CD4-positive, alpha-beta T cell treated with Interleukin-6 for 4 hours (primary cell): ENCODE results near the gene DMBX1.
A peak's percentile ranks its signal among the peaks of the same experiment; 100 is the strongest.

Experiments
- DNase-seq: peaks from one replicate; pipeline ENCODE4 v3.0.0-alpha.2; 2020; ENCODE audit warnings: mixed read lengths

DMBX1 gene

DNA sequence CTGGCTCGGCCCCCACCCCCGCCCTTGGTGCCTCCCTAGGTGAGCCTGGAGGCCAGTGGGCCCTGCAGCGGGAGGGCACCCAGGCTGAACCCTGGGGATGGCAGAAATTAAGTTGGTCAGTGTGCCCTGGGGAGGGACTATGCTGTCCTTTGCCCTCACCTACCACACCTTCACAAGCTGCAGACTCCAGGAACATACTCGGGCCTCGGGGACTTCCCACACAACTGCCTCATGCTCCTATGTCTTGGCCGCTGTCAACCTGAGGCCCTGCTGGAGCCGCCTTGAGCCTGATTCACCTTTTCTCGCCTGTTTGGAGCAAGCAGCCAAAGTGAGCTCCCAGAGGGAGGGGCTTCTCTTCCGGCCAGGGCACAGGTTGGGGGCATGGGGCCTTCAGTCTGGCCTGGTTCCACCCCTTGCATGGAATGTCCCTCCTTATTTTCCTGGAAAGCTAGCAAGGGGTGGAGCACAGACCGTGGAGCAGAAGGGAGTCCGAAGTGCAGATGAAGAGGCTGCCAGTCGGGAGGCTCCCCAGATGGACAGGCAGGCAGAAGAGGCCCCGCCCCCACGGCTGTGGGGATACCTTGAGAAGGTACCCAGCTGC is 37.2 kb downstream of the DMBX1 start:
- no peak for DNase-seq

DNA sequence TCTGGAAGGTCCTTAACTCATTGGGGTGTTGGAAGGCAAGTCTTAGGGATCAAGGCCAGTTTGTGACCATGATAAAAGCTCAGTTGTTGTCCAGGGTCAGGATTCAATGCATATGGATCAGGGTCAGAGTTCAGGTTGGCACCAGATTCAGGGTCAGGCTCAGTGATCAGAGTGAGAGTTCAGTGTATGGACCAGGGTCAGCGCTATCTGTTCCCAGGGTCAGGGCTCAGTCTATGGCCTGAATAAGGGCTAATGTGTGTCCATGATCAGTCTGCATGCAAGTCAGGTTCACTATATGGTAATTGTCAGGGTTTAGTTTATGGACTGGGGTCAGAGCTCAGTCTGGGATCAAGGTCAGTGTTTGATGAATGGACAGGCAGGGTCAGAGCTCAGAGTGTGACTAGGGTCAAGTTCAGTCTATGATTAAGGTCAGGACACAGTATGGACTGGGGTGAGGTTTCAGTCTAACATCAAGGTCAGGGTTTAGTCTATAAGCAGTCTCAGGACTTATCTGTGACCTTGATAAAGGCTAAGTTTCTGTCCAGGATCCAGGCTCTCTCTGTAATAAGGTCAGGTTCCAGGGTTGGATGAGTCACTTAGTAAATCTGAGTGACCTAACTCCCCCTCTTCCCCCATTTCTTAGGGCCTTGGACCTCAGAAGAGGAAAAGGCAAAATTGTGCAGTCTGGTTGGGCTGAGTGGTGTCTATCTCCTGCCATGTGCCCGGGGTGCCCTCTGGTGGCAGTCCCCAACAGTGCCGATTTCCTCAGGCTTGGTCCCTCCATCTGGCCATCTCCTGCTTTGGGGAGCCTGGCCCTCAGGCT is 38.0 kb downstream of the DMBX1 start:
- peak; percentile 73 for DNase-seq

DNA sequence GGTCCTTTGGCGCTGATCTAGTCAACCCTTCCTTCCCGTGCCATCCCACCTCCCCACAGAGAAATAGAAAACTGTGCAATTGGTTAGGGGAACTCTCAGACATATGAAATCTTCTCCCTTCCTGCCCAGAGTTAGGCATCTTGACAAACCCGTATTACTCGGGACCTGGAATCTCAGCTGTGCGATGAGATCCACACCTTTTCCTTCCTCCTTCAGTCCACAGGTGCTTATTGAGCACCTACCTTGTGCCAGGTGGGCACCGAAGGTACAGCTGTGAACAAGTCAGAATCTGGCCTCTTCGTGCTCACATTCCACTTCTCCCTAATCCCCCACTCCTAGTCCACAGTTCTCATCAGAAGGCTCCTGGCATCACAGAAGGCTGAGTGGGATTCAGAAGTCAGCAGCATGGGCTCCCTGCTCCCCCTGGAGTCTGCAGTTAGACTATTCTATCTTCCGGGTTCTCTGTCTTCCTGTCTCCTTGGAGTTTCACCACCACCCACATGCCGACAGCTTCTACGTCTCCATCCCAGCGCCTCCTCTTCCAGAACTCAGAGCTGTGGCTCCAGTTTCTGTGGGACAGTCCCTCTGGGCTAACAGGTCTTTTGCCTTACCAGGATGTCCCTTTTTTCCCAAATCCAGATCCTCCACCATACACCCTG is 38.8 kb downstream of the DMBX1 start:
- no peak for DNase-seq

DNA sequence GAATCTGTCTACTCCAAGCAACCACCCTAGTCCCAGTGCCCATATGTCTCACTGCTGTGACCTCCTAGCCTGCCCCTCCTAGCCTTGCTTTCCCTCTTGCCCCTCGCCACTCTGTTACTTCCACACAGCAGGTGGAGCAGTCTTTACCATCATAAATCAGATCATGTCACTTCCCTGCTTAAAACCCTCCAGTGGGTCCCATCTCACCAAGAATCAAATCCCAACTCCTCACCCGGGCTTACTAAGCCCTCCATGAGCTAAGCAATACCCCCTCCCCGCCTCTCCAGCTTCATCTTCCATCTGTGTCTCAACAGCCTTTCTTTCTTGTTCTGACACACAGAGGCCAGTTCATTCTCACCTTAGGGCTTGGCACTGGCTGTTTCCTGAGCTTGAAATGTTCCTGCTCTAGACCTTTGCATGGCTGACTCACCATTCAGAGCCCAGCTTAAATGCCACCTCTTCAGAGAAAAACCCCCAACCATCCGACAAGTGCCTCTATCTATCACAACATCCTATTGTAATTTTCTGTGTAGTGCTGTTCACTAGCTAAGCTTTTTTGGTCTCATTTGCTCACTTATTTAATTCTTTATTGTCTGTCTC is 39.5 kb downstream of the DMBX1 start:
- DNase-seq: no peak

DNA sequence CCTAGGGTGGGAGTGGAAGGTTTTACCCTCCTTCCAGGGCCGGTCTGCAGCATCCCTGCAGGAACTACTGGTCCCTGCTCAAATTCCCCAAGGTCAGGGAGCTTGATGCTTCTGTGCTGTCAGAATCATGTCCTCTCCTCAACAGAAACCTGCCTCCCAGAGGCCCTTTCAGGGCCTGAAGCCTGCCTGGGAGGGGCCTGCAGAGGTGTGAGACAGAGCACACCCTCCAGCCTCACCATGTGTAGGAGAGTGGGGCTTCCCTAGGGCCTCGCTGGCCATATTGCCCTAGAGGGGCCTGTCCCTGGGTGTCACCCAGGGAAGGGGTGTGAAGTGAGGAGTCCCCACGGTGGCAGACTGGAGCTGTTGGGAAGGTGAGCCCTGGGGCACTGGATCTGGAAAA is 40.7 kb downstream of the DMBX1 start:
- DNase-seq: no peak

DNA sequence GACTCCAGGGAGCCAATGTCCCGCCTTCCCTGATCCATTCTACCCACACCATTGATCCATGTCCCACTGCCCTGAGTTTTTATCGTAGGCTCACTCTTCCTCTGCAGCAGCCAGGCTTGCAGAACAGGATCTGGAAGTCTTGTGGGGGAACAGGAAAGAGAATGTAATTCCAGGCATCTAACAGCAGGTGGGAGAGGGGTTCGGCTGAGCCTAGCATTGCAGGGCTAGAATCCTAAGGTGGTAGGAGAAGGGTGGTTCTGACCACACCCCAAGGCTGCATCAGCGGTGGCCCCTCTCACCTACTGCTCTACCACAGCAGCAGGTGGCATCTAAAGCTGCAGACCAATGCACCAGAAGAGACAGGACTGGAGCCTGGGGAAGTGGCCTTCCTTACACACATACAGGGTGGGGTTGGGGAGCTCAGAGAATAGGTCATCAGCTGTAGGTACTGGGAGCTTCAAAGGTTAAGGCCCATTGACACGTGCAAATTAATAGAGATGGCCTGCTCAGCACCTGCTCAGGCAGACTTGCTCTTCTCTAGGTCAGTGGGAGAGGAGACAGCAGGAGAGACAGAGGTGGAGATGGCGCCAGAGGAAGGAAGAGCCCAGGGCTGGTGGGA is 41.3 kb downstream of the DMBX1 start:
- DNase-seq: no peak

DNA sequence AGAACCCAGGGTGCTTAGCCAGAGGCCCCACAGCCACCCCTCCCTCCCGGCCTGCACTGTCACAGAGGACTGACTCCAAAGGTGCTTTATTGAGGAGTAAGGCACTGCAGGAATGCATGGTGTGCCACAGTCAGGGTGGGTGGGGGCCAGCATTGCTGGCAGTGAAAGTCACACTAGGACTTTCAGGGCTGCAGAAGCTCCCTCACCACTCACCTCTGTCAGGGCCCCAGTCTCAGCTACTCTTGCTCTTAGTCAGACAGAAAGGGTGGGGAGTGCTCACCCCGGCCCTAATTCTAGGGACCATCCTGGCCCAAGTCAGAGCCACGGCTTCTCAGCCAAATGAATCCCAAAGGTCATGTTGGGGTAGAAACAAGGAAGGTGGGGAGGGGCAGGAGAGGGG is 42.5 kb downstream of the DMBX1 start:
- DNase-seq: no peak

DNA sequence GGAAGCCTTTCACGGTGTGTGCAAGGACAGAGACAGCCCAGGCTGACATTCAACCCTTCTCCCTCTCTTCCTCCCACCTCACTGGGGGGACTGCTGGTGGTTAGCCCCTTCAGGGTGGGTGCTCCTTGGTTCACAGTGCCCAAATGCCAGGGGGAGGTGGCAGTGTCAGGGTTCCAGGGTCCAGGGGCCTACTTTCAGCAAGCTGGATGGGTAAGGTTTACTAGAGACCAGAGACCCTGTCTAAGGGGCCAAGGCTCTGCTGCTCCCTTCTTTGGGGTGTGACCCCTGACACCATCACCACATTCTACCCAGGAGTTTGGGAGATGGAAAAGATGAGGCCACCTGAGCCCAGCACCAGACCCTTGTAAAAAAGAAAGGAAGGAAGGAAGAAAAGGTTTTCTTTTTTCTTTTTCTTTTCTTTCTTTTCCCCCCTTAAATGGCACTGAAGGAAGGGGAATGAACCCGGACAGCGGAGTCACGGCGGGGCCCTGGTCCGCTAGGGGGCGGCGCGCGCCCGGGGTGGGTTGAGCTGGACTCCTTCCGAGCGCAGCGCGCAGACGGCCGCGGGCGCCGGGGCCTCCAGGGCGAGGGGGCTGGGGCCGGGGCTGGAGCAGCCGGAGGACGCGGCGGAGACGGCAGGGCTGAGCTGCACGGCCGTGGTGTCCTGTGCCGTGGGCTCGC is 43.0 kb downstream of the DMBX1 start:
- DNase-seq: peak; percentile 76

DNA sequence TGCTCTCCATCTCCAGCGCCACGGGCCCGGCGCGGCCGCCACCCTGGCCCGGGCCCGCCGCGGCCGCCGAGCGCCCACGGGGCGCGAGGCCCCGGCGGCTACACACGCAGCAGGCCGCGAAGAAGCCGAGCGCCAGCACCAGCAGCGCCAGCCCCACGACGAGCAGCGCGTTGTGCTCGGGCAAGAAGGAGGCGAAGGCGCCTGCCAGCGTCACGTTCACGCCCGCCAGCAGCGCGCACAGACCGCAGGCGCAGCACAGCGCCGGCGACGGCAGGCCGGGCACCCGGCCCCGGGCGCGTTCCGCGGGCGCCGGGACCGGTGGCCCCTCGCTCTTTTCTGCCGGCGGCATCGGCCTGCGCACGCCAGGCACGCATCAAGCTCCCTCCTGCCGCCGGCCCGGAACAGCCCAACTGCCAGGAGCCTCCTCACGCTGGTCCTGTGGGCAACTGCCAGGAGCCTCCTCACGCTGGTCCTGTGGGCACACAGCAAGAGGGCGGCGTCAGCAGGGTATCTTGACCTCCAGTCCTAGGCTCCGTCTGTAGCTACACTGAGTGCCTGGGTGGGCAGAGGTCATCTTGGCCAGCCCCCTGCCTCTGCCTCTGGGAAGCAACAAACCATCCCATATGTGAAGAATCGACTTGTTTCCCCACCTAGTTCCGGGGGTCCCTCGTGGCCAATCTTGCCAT is 43.7 kb downstream of the DMBX1 start:
- DNase-seq: peak; percentile 62

DNA sequence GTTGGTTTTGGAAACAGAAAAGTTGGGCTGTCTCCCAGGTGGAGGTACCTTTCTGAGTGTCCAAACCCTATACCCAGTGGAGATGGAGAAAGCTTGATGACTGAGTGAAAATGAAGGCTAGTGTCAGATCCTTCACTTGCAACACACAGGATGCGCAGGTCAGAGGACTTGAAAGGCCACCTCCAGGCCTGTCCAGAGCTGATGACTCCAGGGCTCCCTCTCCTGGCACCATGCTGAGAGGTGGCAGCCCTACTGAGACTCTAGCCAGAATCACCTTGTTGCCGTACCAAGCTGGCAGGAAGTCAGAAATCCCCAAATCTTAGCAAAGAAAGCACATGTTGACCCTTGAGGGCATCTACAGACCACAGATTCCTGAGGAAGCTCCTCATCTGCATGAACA is 45.4 kb downstream of the DMBX1 start:
- DNase-seq: peak; percentile 22

DNA sequence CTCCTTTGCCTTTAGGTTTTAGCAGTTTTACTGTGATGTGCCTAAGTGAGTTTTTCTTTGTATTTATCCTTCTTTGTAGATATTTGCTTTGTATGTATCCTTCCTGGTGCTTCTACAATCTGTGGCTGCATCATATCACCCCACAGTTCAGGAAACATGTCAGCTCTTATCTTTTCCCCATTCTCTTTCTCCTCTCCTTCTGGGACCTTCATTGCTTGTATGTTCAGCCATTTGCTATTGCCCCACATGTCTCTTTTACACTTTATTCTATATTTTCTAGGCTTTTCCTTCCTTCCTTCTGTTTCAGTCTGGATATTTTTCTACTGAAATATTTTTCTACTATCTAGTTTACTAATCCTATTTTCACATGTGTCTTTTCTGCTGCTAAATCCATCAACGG is 46.9 kb downstream of the DMBX1 start:
- DNase-seq: no peak

DNA sequence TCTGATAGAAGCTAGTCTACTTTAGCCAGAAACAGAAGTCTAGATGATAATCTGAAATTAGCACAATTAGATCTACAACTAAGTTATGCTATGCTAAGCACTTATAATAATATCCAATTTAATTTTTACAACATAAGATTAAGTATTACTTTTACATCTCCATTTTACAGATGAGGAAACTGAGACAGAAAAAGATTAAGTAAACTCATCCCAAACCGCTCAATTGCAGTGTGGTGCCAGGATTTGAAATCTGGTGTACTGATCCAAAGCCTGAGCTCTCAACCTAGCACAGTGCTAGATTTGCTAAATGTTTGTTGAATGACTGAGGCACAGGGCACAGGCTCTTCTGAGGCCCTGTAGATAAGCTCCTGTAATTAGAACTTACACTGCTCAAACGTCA is 48.0 kb downstream of the DMBX1 start:
- no peak for DNase-seq

DNA sequence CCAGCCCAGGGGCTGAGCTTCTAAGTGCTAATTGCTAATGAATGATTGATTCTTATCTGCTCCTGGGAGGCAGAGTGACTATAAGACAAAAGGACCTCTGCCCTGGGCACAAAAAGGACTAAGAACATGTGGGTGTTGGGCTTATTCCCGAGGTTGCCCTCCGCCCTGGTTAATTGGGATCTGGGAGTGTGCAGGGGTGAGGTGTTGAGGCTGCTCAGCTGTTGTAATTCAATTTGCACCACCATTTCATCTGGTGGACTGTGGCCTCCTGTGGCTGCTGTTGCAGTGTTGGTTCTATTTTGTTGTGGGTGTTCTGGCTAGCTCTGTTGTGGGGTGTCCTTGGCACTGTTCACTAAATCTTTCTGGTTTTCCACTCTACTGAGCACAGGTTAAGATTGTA is 48.5 kb downstream of the DMBX1 start:
- DNase-seq: no peak
